Cardiac muscle cell (in vitro differentiated cells and primary cell): Measurements from ENCODE around the gene PTGR1. TPM values are rescaled to one million over a fixed set of nuclear protein-coding genes. Genes with fewer than 3 reads are reported as not detected.

Experiments
- DNase-seq, 2 donors: peaks; one replicate each; pipeline versions ENCODE4 v3.0.0 to v3.0.0-alpha.2; 2010 to 2017; ENCODE audit warnings: low read depth in 1 of 2, low spot score in 1 of 2
- H3K27ac ChIP-seq: fragments of 200-600 bp; sonication (generic); 2 replicates; pipeline ENCODE4 v1.5.1; 2016
- H3K27me3 ChIP-seq: fragments of 200-600 bp; sonication (generic); 2 replicates; pipeline ENCODE4 v1.6.0; 2016; ENCODE audit warnings: control low read depth
- H3K36me3 ChIP-seq: fragments of 200-600 bp; sonication (generic); 2 replicates; pipeline ENCODE4 v1.5.1; 2016; ENCODE audit warnings: control low read depth
- H3K4me1 ChIP-seq: fragments of 200-600 bp; sonication (generic); 2 replicates; pipeline ENCODE4 v1.8.1; 2017; ENCODE audit warnings: low read depth, mild to moderate bottlenecking, mixed run types
- H3K4me3 ChIP-seq: fragments of 200-600 bp; sonication (generic); 2 replicates; pipeline ENCODE4 v1.5.1; 2016; ENCODE audit warnings: mild to moderate bottlenecking
- H3K9me3 ChIP-seq: fragments of 200-600 bp; sonication (generic); 2 replicates; pipeline ENCODE4 v1.5.1; 2017; ENCODE audit warnings: low read depth, mild to moderate bottlenecking, control low read depth
- polyA plus RNA-seq: library from polyadenylated mRNA; unstranded; fragments of >200 nt; fragmentation: Nextera tagmentation; extraction: Ambion mirVana; gene quantifications from 2 replicates; pipeline ENCODE4 v1.2.1, GENCODE V29; 2016
- total RNA-seq: library from RNA; depleted of rRNA; stranded (reverse); fragments of >200 nt; gene quantifications from 2 replicates; pipeline ENCODE4 v1.2.3, GENCODE V29; 2016
- TF ChIP-seq, protein P1 (sequence below): IDR thresholded peaks from 2 replicates; pipeline ENCODE4 v1.5.1; 2012; ENCODE audit warnings: low read depth, mild to moderate bottlenecking, low read length

Gene PTGR1
- total and polyA plus RNA-seq, 2 experiments from 2014 or later = 65.6 to 98.3 TPM

DNA sequence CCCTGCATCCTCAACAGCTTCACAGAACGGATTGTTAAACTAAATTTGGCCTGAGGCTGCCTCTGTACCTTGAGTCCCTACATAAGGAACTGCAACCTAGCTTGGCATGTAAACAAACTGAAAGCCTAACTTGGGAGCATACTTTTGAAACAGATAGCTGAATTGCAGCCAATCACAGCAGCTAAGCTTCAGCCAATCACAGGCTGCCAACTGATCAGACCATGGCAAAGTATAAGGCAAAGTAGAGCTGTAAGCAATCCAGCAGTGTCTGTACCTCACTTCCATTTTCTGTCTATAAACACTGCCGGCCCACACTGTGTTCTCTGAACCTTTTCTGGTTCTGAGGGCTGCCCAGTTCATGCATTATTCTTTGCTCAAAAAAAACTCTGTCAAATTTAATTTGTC, 83.4 kb downstream of the PTGR1 start:
- TF ChIP-seq, protein P1, sequence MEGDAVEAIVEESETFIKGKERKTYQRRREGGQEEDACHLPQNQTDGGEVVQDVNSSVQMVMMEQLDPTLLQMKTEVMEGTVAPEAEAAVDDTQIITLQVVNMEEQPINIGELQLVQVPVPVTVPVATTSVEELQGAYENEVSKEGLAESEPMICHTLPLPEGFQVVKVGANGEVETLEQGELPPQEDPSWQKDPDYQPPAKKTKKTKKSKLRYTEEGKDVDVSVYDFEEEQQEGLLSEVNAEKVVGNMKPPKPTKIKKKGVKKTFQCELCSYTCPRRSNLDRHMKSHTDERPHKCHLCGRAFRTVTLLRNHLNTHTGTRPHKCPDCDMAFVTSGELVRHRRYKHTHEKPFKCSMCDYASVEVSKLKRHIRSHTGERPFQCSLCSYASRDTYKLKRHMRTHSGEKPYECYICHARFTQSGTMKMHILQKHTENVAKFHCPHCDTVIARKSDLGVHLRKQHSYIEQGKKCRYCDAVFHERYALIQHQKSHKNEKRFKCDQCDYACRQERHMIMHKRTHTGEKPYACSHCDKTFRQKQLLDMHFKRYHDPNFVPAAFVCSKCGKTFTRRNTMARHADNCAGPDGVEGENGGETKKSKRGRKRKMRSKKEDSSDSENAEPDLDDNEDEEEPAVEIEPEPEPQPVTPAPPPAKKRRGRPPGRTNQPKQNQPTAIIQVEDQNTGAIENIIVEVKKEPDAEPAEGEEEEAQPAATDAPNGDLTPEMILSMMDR = no peak
- no peaks in the 10 kb centered on the region for H3K27me3 ChIP-seq
- no peaks in the 10 kb centered on the region for H3K4me1 ChIP-seq
- no peak overlapping the region for H3K4me3 ChIP-seq
- DNase-seq = peak in 1 of 2 donors; percentile 32
- H3K36me3 ChIP-seq = no peaks in the 10 kb centered on the region
- no peak overlapping the region for H3K27ac ChIP-seq
- no peaks in the 10 kb centered on the region for H3K9me3 ChIP-seq

DNA sequence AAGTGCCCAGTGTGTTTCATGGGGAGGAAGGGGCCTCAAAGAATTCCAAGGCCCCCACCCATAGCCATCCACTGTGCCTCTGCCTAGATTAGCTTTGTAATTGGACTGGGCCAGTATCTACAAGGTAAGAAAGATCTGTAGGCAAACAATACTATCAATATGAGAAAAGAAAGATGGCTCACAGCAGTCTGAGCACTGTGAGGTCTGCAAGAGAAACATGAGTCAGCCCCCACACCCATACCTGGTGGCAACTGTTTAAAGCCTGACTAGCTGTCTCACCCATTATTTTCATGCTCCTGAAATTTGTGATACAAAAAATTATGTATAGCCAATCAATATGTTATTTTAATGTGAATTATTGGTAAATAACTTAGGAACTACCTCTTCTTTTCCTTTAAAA, 84.5 kb downstream of the PTGR1 start:
- TF ChIP-seq, protein P1 = no peak
- no peaks in the 10 kb centered on the region for H3K4me1 ChIP-seq
- DNase-seq = no peak
- no peaks in the 10 kb centered on the region for H3K9me3 ChIP-seq
- H3K27me3 ChIP-seq = no peaks in the 10 kb centered on the region
- H3K27ac ChIP-seq = no peak overlapping the region
- H3K36me3 ChIP-seq = no peaks in the 10 kb centered on the region
- no peak overlapping the region for H3K4me3 ChIP-seq

Other genes with a start within 250 kb of the PTGR1 start
- gene ECPAS, start 115.3 kb downstream of the PTGR1 start, total RNA-seq = 51.9 and 56.6 TPM in 2 replicates
- 29.4 and 30.6 TPM in 2 replicates for gene ECPAS, start 115.3 kb downstream of the PTGR1 start, polyA plus RNA-seq
- 4.5 and 7.2 TPM in 2 replicates for gene ZNF483, start 74.5 kb downstream of the PTGR1 start, total RNA-seq
- 2.2 and 3.8 TPM in 2 replicates for gene ZNF483, start 74.5 kb downstream of the PTGR1 start, polyA plus RNA-seq
- gene DNAJC25, start 31.7 kb upstream of the PTGR1 start, total RNA-seq = 6.9 and 7.1 TPM in 2 replicates
- 8.2 and 10.4 TPM in 2 replicates for gene DNAJC25, start 31.7 kb upstream of the PTGR1 start, polyA plus RNA-seq
- gene GNG10, start 62.0 kb upstream of the PTGR1 start, total RNA-seq = 23.4 and 44.5 TPM in 2 replicates
- gene GNG10, start 62.0 kb upstream of the PTGR1 start, polyA plus RNA-seq = 37.7 and 59.9 TPM in 2 replicates
- not detected in 2 replicates for gene SHOC1, start 195.3 kb upstream of the PTGR1 start, total RNA-seq
- 0.12 and 0.37 TPM in 2 replicates for gene SHOC1, start 195.3 kb upstream of the PTGR1 start, polyA plus RNA-seq